GM12875 (cell line): ENCODE measurements around the gene TFB1M.

Source experiments
- H3K4me3 ChIP-seq: one replicate; pipeline ENCODE4 v1.5.1; 2011; ENCODE audit warnings: low read depth, low read length, control low read depth
- TF ChIP-seq, protein P1 (sequence below): IDR thresholded peaks from 2 replicates; pipeline ENCODE4 v1.5.1; 2011; ENCODE audit warnings: low read depth, mild to moderate bottlenecking, control low read depth, inconsistent platforms, low read length, moderate library complexity, borderline replicate concordance; ENCODE audit not compliant: insufficient read depth

The TFB1M gene

DNA sequence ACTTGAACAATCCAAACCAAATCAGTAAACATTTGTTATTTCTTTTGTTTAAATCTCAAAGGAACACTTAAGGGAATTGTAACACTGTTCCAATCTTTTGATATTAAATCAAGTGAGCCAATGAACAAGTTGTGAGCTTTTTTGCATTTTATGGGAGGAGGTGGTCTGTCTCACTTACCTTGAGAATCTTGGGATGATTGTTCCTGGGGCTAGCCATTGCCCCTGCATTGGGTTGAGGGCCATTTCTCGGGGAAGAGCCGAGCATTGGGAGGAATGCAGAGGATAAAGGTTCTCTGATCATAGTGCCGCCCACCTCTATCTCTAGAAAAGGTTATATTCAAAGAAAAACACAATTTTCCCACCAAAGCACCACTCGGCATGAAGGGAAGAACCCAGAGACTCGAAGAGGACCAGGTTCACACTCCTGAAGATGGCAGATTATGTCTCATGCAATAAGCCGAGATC is 13.8 kb upstream of the TFB1M start:
- TF ChIP-seq, protein P1, sequence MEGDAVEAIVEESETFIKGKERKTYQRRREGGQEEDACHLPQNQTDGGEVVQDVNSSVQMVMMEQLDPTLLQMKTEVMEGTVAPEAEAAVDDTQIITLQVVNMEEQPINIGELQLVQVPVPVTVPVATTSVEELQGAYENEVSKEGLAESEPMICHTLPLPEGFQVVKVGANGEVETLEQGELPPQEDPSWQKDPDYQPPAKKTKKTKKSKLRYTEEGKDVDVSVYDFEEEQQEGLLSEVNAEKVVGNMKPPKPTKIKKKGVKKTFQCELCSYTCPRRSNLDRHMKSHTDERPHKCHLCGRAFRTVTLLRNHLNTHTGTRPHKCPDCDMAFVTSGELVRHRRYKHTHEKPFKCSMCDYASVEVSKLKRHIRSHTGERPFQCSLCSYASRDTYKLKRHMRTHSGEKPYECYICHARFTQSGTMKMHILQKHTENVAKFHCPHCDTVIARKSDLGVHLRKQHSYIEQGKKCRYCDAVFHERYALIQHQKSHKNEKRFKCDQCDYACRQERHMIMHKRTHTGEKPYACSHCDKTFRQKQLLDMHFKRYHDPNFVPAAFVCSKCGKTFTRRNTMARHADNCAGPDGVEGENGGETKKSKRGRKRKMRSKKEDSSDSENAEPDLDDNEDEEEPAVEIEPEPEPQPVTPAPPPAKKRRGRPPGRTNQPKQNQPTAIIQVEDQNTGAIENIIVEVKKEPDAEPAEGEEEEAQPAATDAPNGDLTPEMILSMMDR: no peak
- H3K4me3 ChIP-seq: no peak overlapping the region

DNA sequence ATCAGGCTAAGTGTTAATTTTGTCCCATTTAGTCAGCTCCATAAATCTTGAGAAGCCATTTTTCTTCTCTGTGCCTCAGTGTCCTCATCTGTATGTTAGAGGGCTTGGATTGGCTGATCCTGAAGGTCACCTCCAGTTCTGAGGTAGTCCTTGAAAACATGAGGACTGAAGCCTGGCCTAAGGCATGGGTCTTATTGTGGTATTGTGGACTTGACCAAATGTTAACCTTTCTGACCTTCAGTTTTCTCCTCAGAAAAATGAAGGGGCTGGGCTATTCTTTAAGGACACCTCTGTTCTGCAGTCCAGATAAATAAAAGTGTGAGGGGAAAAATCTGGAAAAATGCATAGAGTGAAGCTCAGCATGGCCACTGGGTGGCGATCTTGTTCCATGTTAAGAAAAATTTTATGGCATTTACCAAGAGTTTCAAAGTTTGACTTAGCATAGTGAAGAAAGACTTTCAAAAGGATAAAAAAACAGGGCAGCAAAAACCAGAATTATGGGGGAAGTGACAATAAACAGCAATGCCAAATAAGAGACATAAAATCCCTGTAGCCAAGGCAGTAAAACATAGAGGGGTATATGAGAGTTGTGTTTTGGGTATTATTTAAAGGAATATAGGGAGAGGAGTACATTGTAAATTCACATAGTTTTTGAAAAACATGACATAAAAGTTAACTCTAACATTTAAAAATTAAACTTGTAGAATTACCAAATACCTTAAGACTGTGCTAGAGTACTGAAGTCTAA is 13.2 kb upstream of the TFB1M start:
- H3K4me3 ChIP-seq: no peak overlapping the region
- TF ChIP-seq, protein P1: peak; percentile 49; the same call in 1 of the 2 replicates

DNA sequence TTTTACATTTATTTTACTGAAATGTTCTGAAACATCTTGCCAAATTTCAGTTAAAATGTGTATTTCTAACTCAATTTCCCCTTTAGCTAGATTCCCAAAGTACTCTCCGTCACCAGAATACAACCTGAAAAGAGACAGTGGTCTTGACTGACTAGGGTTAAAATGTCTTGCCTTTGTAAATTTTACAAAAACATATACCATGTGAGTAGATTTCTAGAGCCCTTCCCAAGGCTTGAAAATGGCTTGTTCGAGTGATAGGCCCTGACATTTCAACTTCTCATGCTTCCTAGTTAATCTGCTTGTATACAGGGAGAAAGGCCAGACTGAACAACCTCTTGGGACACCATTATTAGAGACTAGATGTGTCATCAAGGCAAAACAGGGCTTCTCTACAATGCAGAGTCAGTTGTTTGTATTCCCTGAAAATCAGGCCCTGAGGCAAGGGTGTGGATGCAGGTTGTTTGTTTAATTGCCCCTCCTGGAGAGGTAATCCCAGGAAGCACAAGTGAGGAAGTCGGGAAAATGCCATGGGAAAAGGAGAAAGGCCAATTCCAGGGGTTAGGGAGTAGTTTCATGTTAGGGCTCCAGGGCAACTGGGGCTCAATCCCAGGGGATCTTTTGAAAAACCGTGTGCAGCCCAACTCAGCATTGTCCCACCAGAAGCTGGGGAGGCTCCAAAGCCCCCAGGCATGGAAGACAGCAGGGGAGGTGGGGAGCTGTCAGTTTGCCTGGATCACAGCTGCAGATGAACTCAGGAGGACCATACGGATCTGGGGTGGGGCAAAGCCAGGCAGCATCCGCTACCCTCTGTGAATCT is 11.6 kb upstream of the TFB1M start:
- TF ChIP-seq, protein P1: no peak
- no peak overlapping the region for H3K4me3 ChIP-seq

DNA sequence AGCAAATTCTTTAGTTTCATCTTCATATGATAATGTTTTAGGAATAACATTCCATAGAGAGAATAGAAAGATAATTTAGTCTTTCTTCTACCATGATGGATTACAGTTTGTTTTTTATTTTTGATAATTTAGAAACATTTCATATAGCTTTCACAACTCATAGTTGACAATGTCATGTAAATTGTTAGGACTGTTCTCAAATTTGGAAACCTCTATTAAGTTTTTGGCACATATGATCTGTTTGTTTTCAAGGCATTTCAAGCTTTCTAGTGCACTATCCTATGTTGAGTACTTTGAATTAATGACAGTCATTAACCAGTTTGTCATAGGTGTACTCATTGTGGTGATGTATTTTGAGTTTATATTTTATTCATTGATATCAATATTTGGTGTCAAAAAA is 10.7 kb upstream of the TFB1M start:
- TF ChIP-seq, protein P1: no peak
- no peak overlapping the region for H3K4me3 ChIP-seq

DNA sequence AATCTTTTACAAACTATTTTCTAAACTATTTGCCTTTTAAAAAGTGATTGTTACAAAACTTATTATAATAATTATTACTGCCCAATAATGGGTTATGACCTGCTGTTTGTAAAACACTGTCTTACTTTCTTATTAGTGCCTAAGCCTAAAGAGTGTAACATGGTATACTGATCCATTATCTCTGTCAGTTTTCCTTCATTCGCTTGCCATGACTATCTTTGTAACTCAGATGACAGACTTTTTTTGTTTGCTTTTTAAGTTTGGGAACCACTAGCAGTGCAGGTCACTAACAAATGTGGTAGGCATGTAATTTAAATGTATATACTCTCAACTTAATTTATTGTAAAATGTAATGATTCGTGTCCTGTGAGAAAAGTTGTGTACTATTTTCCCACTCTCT is 9.9 kb upstream of the TFB1M start:
- TF ChIP-seq, protein P1: no peak

GRCh38 chr6:155319902-155320301 is 5.6 kb upstream of the TFB1M start:
- H3K4me3 ChIP-seq: no peak overlapping the region
- TF ChIP-seq, protein P1: no peak

More for the DNA sequence above, 9.9 kb upstream of the TFB1M start:
- H3K4me3 ChIP-seq: no peak overlapping the region

DNA sequence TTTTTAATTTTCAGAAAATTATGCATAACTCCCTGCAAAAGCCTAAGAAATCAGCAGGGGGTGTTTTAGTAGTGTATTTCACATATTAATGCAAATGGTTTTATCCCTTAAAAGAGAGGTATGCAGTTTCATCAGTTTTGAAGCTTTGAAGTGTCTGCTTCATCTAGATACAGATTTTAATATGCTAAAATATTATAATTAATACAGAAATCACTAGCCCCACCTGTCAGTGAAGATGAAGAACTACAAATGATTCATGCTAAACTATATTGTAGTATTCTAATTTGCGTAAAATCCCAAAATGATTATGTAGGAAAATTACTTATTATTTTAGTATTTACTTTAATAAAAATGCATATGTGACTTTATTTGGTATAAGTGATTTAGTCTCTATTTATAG is 2.9 kb upstream of the TFB1M start:
- TF ChIP-seq, protein P1: no peak
- no peak overlapping the region for H3K4me3 ChIP-seq
